PC-9 (cell line): Measurements from ENCODE around the gene CDK9. TPM values are rescaled to one million over a fixed set of nuclear protein-coding genes. Genes with fewer than 3 reads are reported as not detected.

Experiments used
- Bru-seq: library from RNA; stranded (reverse); fragments of 400-500 nt; gene quantifications from one replicate; lab custom pipeline; 2021; lab: Mats Ljungman, UMichigan
- BruChase-seq, 2 experiments: library from RNA; stranded (reverse); fragments of 400-500 nt; gene quantifications; one replicate each; lab custom pipeline; 2021; lab: Mats Ljungman, UMichigan
- BruUV-seq: library from RNA; stranded (reverse); fragments of 400-500 nt; replicated peaks from 2 replicates; lab custom pipeline; 2021; lab: Mats Ljungman, UMichigan
- CTCF ChIA-PET: fragments of 300-600 bp; sonication (Branson Sonifier 250); formaldehyde crosslinking; loops from one replicate; lab custom pipeline; 2022; ENCODE audit warnings: antibody characterized with exemption; lab: Charles Lee
- POLR2A ChIA-PET: fragments of 300-600 bp; sonication (Branson Sonifier 250); formaldehyde crosslinking; loops from one replicate; lab custom pipeline; 2022; ENCODE audit warnings: antibody characterized with exemption; ENCODE audit not compliant: unreplicated experiment; lab: Charles Lee
- DNase-seq, 2 experiments: peaks; one replicate each; pipeline versions ENCODE4 v3.0.0 to v3.0.0-alpha.2; 2015 to 2022; ENCODE audit warnings: mixed read lengths in 1 of 2
- H2AFZ ChIP-seq: fragments of 200-600 bp; sonication (generic); 2 replicates; pipeline ENCODE4 v1.8.1; 2017; ENCODE audit warnings: antibody characterized with exemption
- H3F3A ChIP-seq: fragments of 200-600 bp; sonication (generic); 2 replicates; pipeline ENCODE4 v1.8.1; 2017; ENCODE audit warnings: antibody characterized with exemption, mild to moderate bottlenecking, low read depth; ENCODE audit not compliant: insufficient read depth
- H3K27ac ChIP-seq: fragments of 200-600 bp; sonication (generic); 2 replicates; pipeline ENCODE4 v1.6.1; 2016; ENCODE audit warnings: mixed run types
- H3K27me3 ChIP-seq: fragments of 200-600 bp; sonication (generic); 2 replicates; pipeline ENCODE4 v1.6.1; 2016; ENCODE audit warnings: low read depth, mixed run types; ENCODE audit not compliant: insufficient read depth
- H3K36me3 ChIP-seq: fragments of 200-600 bp; sonication (generic); 2 replicates; pipeline ENCODE4 v1.6.1; 2016; ENCODE audit warnings: low read depth, mixed run types
- H3K4me1 ChIP-seq: fragments of 200-600 bp; sonication (generic); replicated peaks from 2 replicates; pipeline ENCODE4 v1.6.1; 2016; ENCODE audit warnings: mixed run types; ENCODE audit not compliant: insufficient read depth
- H3K4me2 ChIP-seq: fragments of 200-600 bp; sonication (generic); 2 replicates; pipeline ENCODE4 v1.6.1; 2017; ENCODE audit warnings: mixed run types
- H3K4me3 ChIP-seq: fragments of 200-600 bp; sonication (generic); 2 replicates; pipeline ENCODE4 v1.6.1; 2016; ENCODE audit warnings: mixed run types
- H3K79me2 ChIP-seq: fragments of 200-600 bp; sonication (generic); 2 replicates; pipeline ENCODE4 v1.6.1; 2017; ENCODE audit warnings: low read depth, mixed run types
- H3K9me2 ChIP-seq: fragments of 200-600 bp; sonication (generic); 2 replicates; pipeline ENCODE4 v1.8.1; 2017; ENCODE audit warnings: mild to moderate bottlenecking; ENCODE audit not compliant: insufficient read depth
- H3K9me3 ChIP-seq: fragments of 200-600 bp; sonication (generic); 2 replicates; pipeline ENCODE4 v1.8.1; 2016; ENCODE audit warnings: low read depth; ENCODE audit not compliant: insufficient read depth
- H4K20me1 ChIP-seq: fragments of 200-600 bp; sonication (generic); 2 replicates; pipeline ENCODE4 v1.8.1; 2017; ENCODE audit not compliant: insufficient read depth
- CTCF ChIP-seq: fragments of 200-600 bp; sonication (generic); conservative IDR thresholded peaks from 2 replicates; pipeline ENCODE4 v1.6.1; 2017; ENCODE audit warnings: mixed run types, antibody characterized with exemption, mild to moderate bottlenecking, moderate library complexity
- EZH2 ChIP-seq: fragments of 200-600 bp; sonication (generic); IDR thresholded peaks from 2 replicates; pipeline ENCODE4 v1.8.0; 2017; ENCODE audit warnings: antibody characterized with exemption, low read depth
- intact Hi-C: fragments of 100-400 bp; cut with micrococcal nuclease; formaldehyde crosslinking; loops from one replicate; pipeline ENCODE4 v1.10.0; 2022; ENCODE audit not compliant: unreplicated experiment
- long read RNA-seq: library from polyadenylated mRNA; stranded (forward); transcript quantifications from one replicate; pipeline ENCODE4 v2.0.0, GENCODE V29; 2022
- total RNA-seq: library from RNA; stranded (reverse); gene quantifications from 2 replicates; pipeline ENCODE4 v1.2.3, GENCODE V29; 2021

The CDK9 gene
- total RNA-seq (92.5 and 93.8 TPM in 2 replicates), Bru-seq, nascent RNA (percentile 97 among the genes with signal in this experiment), BruChase-seq, experiment 1, labeled RNA remaining after a 2-hour chase (percentile 95 among the genes with signal in this experiment), BruChase-seq, experiment 2, labeled RNA remaining after a 6-hour chase (percentile 94 among the genes with signal in this experiment)
- long read RNA-seq, transcript CDK9-201 (7 exons, 2,463 nt): major isoform, 110 of 129 reads
- long read RNA-seq, partial matches to known transcripts: 4 of 129 reads
- long read RNA-seq, other reads (novel, unspliced or antisense): 14 of 129 reads

DNA sequence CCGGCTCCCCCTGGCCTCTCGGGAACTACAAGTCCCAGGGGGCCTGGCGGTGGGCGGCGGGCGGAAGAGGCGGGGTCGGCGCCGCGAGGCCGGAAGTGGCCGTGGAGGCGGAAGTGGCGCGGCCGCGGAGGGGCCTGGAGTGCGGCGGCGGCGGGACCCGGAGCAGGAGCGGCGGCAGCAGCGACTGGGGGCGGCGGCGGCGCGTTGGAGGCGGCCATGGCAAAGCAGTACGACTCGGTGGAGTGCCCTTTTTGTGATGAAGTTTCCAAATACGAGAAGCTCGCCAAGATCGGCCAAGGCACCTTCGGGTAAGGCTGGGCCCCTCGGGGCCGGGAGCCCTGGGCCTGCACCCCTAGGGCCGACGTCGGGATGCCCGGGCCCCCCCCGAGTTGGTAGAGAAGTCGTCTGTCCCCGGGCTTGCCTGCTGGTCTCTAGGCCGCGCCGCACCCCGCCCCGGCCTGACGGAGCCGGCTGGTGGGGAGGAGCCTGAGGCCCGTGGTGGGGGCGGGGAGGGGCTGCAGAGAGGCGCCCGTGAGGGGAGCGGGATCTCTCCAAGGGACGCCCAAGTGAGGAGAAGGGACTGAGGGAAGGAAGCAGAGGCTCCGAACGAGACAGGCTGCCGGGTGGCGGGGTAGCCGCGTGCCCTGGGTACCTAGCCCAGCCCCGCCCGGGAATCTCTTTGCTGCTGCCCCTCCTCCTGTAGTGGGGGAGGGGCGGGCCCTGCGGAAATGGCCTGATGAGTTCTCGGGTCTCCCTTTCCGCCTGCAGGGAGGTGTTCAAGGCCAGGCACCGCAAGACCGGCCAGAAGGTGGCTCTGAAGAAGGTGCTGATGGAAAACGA is at the start of gene CDK9:
Gene CDK9, plus strand, starts transcription at position 102 of the 840 bp plus-strand sequence. Its CDS starts 115 bp downstream, at position 217.
- Histone ChIP-seq H3K4me1 (peaks cover 8% of the 10 kb centered on the region), H3K9me2 (no peaks in the 10 kb centered on the region), H3K4me2 (peak within 1 kb of the TSS; percentile 73), H3K9me3 (no peaks in the 10 kb centered on the region), H3K27me3 (no peaks in the 10 kb centered on the region), H3K27ac (peak within 1 kb of the TSS; percentile 72), H3F3A (peaks cover 34% of the 10 kb centered on the region), H2AFZ (peak within 1 kb of the TSS; percentile 77), H3K36me3 (peaks cover 30% of the 10 kb centered on the region), H3K79me2 (peaks cover 46% of the 10 kb centered on the region), H3K4me3 (peak within 1 kb of the TSS; percentile 99), H4K20me1 (peaks cover 50% of the 10 kb centered on the region)
- POLR2A ChIA-PET: interaction anchor here (0.6 to 1.6 kb wide), 6 partner anchors 15 to 208 kb away, joined by 3 to 23 read pairs (median 5); partner anchors contain the start of gene FPGS
- no peak for TF ChIP-seq CTCF
- CTCF ChIA-PET: interaction anchor here (0.6 to 0.9 kb wide), 8 partner anchors 51 to 343 kb away, joined by 3 to 9 read pairs (median 6); partner anchors contain the start of genes ENG and TOR2A
- peak; percentile 66 to 95 for DNase-seq
- intact Hi-C loops: loop anchor here (1.0 to 5.0 kb wide), 6 partner anchors 17 to 195 kb away; partner anchors contain the start of genes ST6GALNAC4 and TOR2A
- TSS peak; percentile 45 for BruUV-seq

DNA sequence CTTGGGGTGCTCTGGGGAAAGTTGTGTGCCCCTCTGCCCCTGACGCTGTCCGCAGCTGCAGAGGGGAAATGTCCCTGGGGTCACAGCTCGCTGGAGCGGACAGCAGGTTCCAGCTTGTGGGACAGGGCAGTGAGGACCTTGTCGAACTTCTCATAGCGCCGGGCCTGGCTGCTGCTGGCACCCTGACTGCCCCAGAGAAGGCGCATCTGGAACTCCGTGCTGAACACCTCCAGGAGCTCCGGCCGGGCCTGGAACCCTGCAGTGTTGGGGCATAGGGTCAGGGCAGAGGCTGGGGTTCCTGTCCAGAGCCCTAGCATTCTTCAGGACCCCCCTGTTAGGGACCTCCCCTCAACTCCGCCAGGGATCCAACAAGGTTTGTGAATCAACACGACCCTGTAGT is 47.2 kb upstream of the CDK9 start:
- no peaks in the 10 kb centered on the region for H4K20me1 ChIP-seq
- H3K27me3 ChIP-seq: no peaks in the 10 kb centered on the region
- H3K9me3 ChIP-seq: no peaks in the 10 kb centered on the region
- no peaks in the 10 kb centered on the region for H3K36me3 ChIP-seq
- no peak overlapping the region for H2AFZ ChIP-seq
- no peak for DNase-seq
- BruUV-seq: no TSS peak
- H3K9me2 ChIP-seq: no peaks in the 10 kb centered on the region
- TF ChIP-seq EZH2 (no peak), CTCF (no peak)
- H3K4me2 ChIP-seq: no peak overlapping the region
- H3K4me3 ChIP-seq: no peak overlapping the region
- intact Hi-C loops: no loop called here
- H3K79me2 ChIP-seq: no peaks in the 10 kb centered on the region
- POLR2A ChIA-PET: no interaction called here
- H3F3A ChIP-seq: peaks cover 37% of the 10 kb centered on the region
- no peak overlapping the region for H3K27ac ChIP-seq
- CTCF ChIA-PET: no interaction called here
- H3K4me1 ChIP-seq: peaks cover 30% of the 10 kb centered on the region
